WTC11 (cell line): Measurements from ENCODE around the gene SMARCD1. TPM values are rescaled to one million over a fixed set of nuclear protein-coding genes. Genes with fewer than 3 reads are reported as not detected.

Experiments
- ATAC-seq: fragments of 200-7000 bp; cut with Tn5 transposase; 2 replicates; pipeline ENCODE4 v1.10.0; 2021; ENCODE audit warnings: mild to moderate bottlenecking, moderate library complexity
- CTCF ChIA-PET: fragments of 300-600 bp; sonication (Branson Sonifier 250); formaldehyde crosslinking; loops from one replicate; lab custom pipeline; 2021; ENCODE audit warnings: antibody characterized with exemption; lab: Charles Lee
- POLR2A ChIA-PET: fragments of 350-600 bp; sonication (Branson Sonifier 250); formaldehyde crosslinking; loops from one replicate; lab custom pipeline; 2021; ENCODE audit warnings: antibody characterized with exemption; lab: Charles Lee
- DNase-seq: peaks from one replicate; pipeline ENCODE4 v3.0.0; 2021; ENCODE audit warnings: low spot score
- H3K27ac Mint-ChIP-seq: 2 replicates; pipeline ENCODE4 v1.8.0; 2021; ENCODE audit warnings: mixed read lengths
- H3K27me3 Mint-ChIP-seq: 2 replicates; pipeline ENCODE4 v1.8.0; 2021; ENCODE audit warnings: low read depth, mild to moderate bottlenecking, moderate library complexity, mixed read lengths
- H3K36me3 Mint-ChIP-seq: 2 replicates; pipeline ENCODE4 v1.8.0; 2021; ENCODE audit warnings: mixed read lengths
- H3K4me1 Mint-ChIP-seq: 2 replicates; pipeline ENCODE4 v1.8.0; 2022; ENCODE audit warnings: mixed read lengths
- H3K4me3 Mint-ChIP-seq: 2 replicates; pipeline ENCODE4 v1.8.0; 2021; ENCODE audit warnings: mild to moderate bottlenecking, moderate library complexity, mixed read lengths
- H3K9me3 Mint-ChIP-seq: 2 replicates; pipeline ENCODE4 v1.8.0; 2021; ENCODE audit warnings: mixed read lengths
- ATF1 ChIP-seq: sonication (generic); formaldehyde crosslinking; IDR thresholded peaks from 2 replicates; pipeline ENCODE4 v1.8.1; 2023; ENCODE audit warnings: mild to moderate bottlenecking, moderate library complexity, missing genetic modification reagents
- GABPB1 ChIP-seq: sonication (generic); formaldehyde crosslinking; IDR thresholded peaks from 2 replicates; pipeline ENCODE4 v1.8.1; 2023; ENCODE audit warnings: mild to moderate bottlenecking, missing genetic modification reagents
- HMGA2 ChIP-seq: fragments of 250-450 bp; sonication (Bioruptor Pico); IDR thresholded peaks from 2 replicates; pipeline ENCODE4 v1.4.0; 2021; ENCODE audit warnings: mild to moderate bottlenecking, moderate library complexity
- KAT7 ChIP-seq: sonication (generic); formaldehyde crosslinking; IDR thresholded peaks from 2 replicates; pipeline ENCODE4 v1.8.1; 2023; ENCODE audit warnings: missing genetic modification reagents, mild to moderate bottlenecking, borderline replicate concordance
- NR1H2 ChIP-seq: sonication (generic); formaldehyde crosslinking; IDR thresholded peaks from 2 replicates; pipeline ENCODE4 v1.9.0; 2021; ENCODE audit warnings: mild to moderate bottlenecking, moderate library complexity, missing genetic modification reagents
- NR2C2 ChIP-seq: sonication (generic); formaldehyde crosslinking; IDR thresholded peaks from 2 replicates; pipeline ENCODE4 v1.8.0; 2022; ENCODE audit warnings: mild to moderate bottlenecking, missing genetic modification reagents
- RELA ChIP-seq: sonication (generic); formaldehyde crosslinking; IDR thresholded peaks from 2 replicates; pipeline ENCODE4 v1.8.1; 2022; ENCODE audit warnings: missing genetic modification reagents, mild to moderate bottlenecking, borderline replicate concordance
- SMAD3 ChIP-seq: sonication (generic); formaldehyde crosslinking; IDR thresholded peaks from 2 replicates; pipeline ENCODE4 v1.8.0; 2022; ENCODE audit warnings: missing genetic modification reagents, mild to moderate bottlenecking, borderline replicate concordance
- SMAD4 ChIP-seq: sonication (generic); formaldehyde crosslinking; IDR thresholded peaks from 2 replicates; pipeline ENCODE4 v1.8.0; 2022; ENCODE audit warnings: mild to moderate bottlenecking, missing genetic modification reagents
- SP1 ChIP-seq: sonication (generic); formaldehyde crosslinking; conservative IDR thresholded peaks from 2 replicates; pipeline ENCODE4 v1.8.1; 2022; ENCODE audit warnings: missing genetic modification reagents
- TEAD1 ChIP-seq: sonication (generic); formaldehyde crosslinking; IDR thresholded peaks from 2 replicates; pipeline ENCODE4 v1.8.0; 2022; ENCODE audit warnings: mild to moderate bottlenecking, missing genetic modification reagents
- ZNF121 ChIP-seq: sonication (generic); formaldehyde crosslinking; IDR thresholded peaks from 2 replicates; pipeline ENCODE4 v1.8.0; 2023; ENCODE audit warnings: missing genetic modification reagents
- ZNF138 ChIP-seq: sonication (generic); formaldehyde crosslinking; conservative IDR thresholded peaks from 2 replicates; pipeline ENCODE4 v1.8.1; 2022; ENCODE audit warnings: mild to moderate bottlenecking, moderate library complexity, missing genetic modification reagents
- ZNF232 ChIP-seq: sonication (generic); formaldehyde crosslinking; IDR thresholded peaks from 2 replicates; pipeline ENCODE4 v1.8.0; 2022; ENCODE audit warnings: mild to moderate bottlenecking, missing genetic modification reagents
- ZNF416 ChIP-seq: fragments of 250-450 bp; sonication (Bioruptor Pico); IDR thresholded peaks from 2 replicates; pipeline ENCODE4 v1.9.0; 2021; ENCODE audit warnings: mild to moderate bottlenecking, inconsistent platforms
- total RNA-seq: library from RNA; stranded (reverse); gene quantifications from 3 replicates; pipeline ENCODE4 v1.2.3, GENCODE V29; 2021
- TF ChIP-seq, protein P1 (sequence below): sonication (generic); formaldehyde crosslinking; IDR thresholded peaks from 2 replicates; pipeline ENCODE4 v1.8.0; 2022; ENCODE audit warnings: mild to moderate bottlenecking, missing genetic modification reagents
- TF ChIP-seq, protein P2 (sequence below): sonication (generic); formaldehyde crosslinking; IDR thresholded peaks from 2 replicates; pipeline ENCODE4 v1.8.0; 2022; ENCODE audit warnings: mild to moderate bottlenecking, missing genetic modification reagents
- TF ChIP-seq, protein P3 (sequence below): fragments of 250-450 bp; sonication (Bioruptor Pico); IDR thresholded peaks from 2 replicates; pipeline ENCODE4 v1.9.0; 2021; ENCODE audit warnings: moderate library complexity, mild to moderate bottlenecking, inconsistent platforms, borderline replicate concordance
- TF ChIP-seq, protein P4 (sequence below): sonication (generic); formaldehyde crosslinking; IDR thresholded peaks from 2 replicates; pipeline ENCODE4 v1.8.1; 2023; ENCODE audit warnings: mild to moderate bottlenecking, missing genetic modification reagents, moderate library complexity
- TF ChIP-seq, protein P5 (sequence below): sonication (generic); formaldehyde crosslinking; IDR thresholded peaks from 2 replicates; pipeline ENCODE4 v1.8.1; 2023; ENCODE audit warnings: mild to moderate bottlenecking, missing genetic modification reagents, borderline replicate concordance
- TF ChIP-seq, protein P6 (sequence below): sonication (generic); formaldehyde crosslinking; IDR thresholded peaks from 2 replicates; pipeline ENCODE4 v1.8.1; 2023; ENCODE audit warnings: mild to moderate bottlenecking, missing genetic modification reagents, moderate library complexity

SMARCD1 gene
- total RNA-seq, 1 experiment from 2014 or later: 165 TPM

DNA sequence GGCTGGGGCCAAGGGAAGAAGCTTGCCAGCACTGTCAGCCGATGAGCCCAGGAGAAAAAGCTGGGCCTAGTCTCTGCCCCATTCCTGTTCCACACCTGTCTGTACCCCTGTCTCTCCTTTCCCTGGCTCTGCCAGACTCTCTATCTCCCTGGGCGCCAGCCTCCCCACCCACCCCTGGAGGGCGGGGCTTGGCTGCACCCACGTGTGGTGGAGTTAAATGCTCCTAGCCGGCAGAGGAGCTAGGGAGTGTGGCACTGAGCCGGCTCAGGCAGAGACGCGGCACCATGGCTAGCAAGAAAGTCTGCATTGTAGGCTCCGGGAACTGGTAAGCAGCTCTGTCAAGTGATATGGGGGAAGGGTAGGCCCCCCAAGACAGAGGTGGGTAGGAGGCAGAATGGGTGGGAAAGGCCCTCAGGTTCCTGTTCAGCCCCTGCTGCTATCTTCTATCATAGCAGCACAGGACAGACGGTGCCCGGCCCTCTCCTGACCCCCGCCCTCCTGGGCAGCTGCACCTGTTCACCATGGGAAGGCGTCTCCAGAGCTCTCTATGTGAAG lies 18.7 kb downstream of the SMARCD1 start, which contains the start of gene GPD1:
GPD1 (plus strand) TSS at position 242 of the 555 bp plus-strand sequence; CDS start at position 285, 43 bp downstream.
- peak; percentile 48 for DNase-seq
- Mint-ChIP-seq H3K27ac (peak within 1 kb of the TSS; percentile 82; the same call in 1 of the 2 replicates), H3K4me3 (no peak within 1 kb of the TSS)

DNA sequence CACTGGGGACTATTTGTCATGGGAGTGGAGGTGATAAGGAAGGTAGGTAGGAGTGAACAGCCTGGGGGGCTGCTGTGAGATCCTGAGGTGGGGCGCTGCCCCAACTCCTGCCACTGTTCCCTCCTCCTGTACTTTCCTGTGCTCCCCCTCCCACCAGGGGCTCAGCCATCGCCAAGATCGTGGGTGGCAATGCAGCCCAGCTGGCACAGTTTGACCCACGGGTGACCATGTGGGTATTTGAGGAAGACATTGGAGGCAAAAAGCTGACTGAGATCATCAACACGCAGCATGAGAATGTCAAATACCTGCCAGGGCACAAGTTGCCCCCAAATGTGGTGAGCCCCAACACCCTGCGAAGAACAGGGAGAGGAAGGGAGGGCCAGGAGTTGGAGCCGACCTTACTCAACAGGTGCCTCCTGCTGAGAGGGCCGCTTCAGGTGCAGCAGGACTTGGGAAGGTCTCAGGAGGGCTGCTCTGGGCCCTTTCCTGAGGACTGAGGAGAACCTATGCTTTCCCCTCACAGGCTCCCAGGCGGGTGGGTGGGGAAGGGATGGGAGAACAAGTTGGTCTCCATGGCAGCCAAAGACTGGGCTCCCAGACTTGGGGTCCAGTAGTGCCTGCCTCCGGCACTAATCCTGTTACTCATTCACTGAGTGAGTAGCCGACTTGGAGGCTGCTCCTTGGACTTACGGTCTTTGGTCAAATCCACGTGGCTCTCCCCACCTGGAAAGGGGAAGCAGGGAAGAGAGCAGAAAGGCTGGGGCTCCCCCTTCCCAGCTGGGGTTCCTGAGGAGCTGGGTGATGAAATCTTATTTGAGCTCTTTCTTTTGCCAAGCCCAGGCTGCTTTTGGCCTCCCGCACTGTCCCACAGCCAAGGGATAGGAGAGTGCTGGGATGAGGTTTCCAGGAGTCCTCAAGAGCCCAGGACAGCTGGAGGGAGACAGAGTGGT lies 19.6 kb downstream of the SMARCD1 start:
- no peaks in the 10 kb centered on the region for H3K27me3 Mint-ChIP-seq
- H3K27ac Mint-ChIP-seq: no peak overlapping the region
- ChIA-PET CTCF (interaction anchor here (0.6 to 4.8 kb wide), 15 partner anchors 7 to 757 kb away, joined by 3 to 165 read pairs (median 5); partner anchors contain the start of genes CERS5, COX14, SMARCD1 and TMBIM6), POLR2A (interaction anchor here (0.9 to 1.8 kb wide), 2 partner anchors 20 to 62 kb away, joined by 6 to 8 read pairs; partner anchors contain the start of genes CERS5 and SMARCD1)
- H3K4me1 Mint-ChIP-seq: peaks cover 30% of the 10 kb centered on the region
- no peak for TF ChIP-seq KAT7
- TF ChIP-seq SMAD3 (CRISPR knock-in tag): no peak
- TF ChIP-seq, protein P1, sequence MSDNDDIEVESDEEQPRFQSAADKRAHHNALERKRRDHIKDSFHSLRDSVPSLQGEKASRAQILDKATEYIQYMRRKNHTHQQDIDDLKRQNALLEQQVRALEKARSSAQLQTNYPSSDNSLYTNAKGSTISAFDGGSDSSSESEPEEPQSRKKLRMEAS (CRISPR knock-in tag): no peak
- peak; percentile 36; the same call in 1 of the 2 replicates for TF ChIP-seq GABPB1 (CRISPR knock-in tag)
- no peak for TF ChIP-seq HMGA2
- TF ChIP-seq, protein P2, sequence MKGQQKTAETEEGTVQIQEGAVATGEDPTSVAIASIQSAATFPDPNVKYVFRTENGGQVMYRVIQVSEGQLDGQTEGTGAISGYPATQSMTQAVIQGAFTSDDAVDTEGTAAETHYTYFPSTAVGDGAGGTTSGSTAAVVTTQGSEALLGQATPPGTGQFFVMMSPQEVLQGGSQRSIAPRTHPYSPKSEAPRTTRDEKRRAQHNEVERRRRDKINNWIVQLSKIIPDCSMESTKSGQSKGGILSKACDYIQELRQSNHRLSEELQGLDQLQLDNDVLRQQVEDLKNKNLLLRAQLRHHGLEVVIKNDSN (CRISPR knock-in tag): no peak
- TF ChIP-seq TEAD1 (CRISPR knock-in tag): no peak
- no peak for TF ChIP-seq NR2C2 (CRISPR knock-in tag)
- no peak for TF ChIP-seq ZNF138 (CRISPR knock-in tag)
- H3K9me3 Mint-ChIP-seq: no peaks in the 10 kb centered on the region
- DNase-seq (no peak), ATAC-seq (no peak)
- no peak overlapping the region for H3K4me3 Mint-ChIP-seq
- peaks cover 15% of the 10 kb centered on the region for H3K36me3 Mint-ChIP-seq

More for the DNA sequence above, 18.7 kb downstream of the SMARCD1 start, which contains the start of gene GPD1:
- no peaks in the 10 kb centered on the region for H3K27me3 Mint-ChIP-seq
- ChIA-PET CTCF (interaction anchor here (0.6 to 4.8 kb wide), 15 partner anchors 8 to 756 kb away, joined by 3 to 165 read pairs (median 5); partner anchors contain the start of genes CERS5, COX14, SMARCD1 and TMBIM6), POLR2A (interaction anchor here (0.9 to 1.8 kb wide), 2 partner anchors 19 to 63 kb away, joined by 6 to 8 read pairs; partner anchors contain the start of genes CERS5 and SMARCD1)
- H3K36me3 Mint-ChIP-seq: peaks cover 23% of the 10 kb centered on the region
- no peaks in the 10 kb centered on the region for H3K9me3 Mint-ChIP-seq
- peak; percentile 77 for ATAC-seq
- TF ChIP-seq, protein P3, sequence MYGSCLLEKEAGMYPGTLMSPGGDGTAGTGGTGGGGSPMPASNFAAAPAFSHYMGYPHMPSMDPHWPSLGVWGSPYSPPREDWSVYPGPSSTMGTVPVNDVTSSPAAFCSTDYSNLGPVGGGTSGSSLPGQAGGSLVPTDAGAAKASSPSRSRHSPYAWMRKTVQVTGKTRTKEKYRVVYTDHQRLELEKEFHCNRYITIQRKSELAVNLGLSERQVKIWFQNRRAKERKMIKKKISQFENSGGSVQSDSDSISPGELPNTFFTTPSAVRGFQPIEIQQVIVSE (CRISPR knock-in tag): no peak
- TF ChIP-seq TEAD1 (CRISPR knock-in tag): no peak
- peaks cover 30% of the 10 kb centered on the region for H3K4me1 Mint-ChIP-seq

DNA sequence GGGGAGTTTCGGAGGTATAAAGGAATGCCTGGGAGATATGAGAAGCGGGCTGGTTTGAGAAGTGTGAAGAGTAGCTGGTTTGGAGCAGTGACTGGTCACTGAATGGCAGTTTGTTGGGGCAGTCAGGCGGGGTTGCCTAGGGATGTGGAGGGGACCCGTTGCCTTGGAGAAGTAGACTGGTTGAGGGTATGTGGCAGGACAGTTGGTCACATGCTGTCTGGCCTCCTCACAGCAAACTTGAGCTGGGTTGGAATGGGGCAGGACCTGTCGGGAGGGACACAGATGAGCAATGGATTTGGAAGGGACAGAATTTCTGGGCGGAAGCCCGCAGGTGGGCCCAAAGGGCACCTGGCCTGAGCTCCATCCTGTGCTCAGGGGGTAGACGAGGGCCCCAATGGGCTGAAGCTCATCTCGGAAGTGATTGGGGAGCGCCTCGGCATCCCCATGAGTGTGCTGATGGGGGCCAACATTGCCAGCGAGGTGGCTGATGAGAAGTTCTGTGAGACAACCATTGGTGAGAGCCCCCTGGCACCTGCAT lies 20.8 kb downstream of the SMARCD1 start:
- ChIA-PET POLR2A (no interaction called here), CTCF (interaction anchor here (0.9 kb wide), 1 partner anchor 139 kb away, joined by 3 read pairs; no protein-coding TSS in a partner anchor)
- H3K27me3 Mint-ChIP-seq: no peaks in the 10 kb centered on the region
- H3K27ac Mint-ChIP-seq: no peak overlapping the region
- no peak for ATAC-seq
- no peak overlapping the region for H3K4me3 Mint-ChIP-seq
- peaks cover 6% of the 10 kb centered on the region; the same call in 1 of the 2 replicates for H3K36me3 Mint-ChIP-seq
- peaks cover 38% of the 10 kb centered on the region for H3K4me1 Mint-ChIP-seq
- H3K9me3 Mint-ChIP-seq: no peaks in the 10 kb centered on the region
- no peak for DNase-seq
- TF ChIP-seq SP1 (CRISPR knock-in tag) (no peak), ZNF121 (no peak), ZNF232 (CRISPR knock-in tag) (no peak), HMGA2 (no peak), SMAD4 (no peak), ZNF416 (CRISPR knock-in tag) (no peak), NR1H2 (CRISPR knock-in tag) (no peak), RELA (CRISPR knock-in tag) (no peak), GABPB1 (CRISPR knock-in tag) (no peak), ATF1 (CRISPR knock-in tag) (no peak), KAT7 (no peak), ZNF138 (CRISPR knock-in tag) (no peak)
- TF ChIP-seq, protein P4, sequence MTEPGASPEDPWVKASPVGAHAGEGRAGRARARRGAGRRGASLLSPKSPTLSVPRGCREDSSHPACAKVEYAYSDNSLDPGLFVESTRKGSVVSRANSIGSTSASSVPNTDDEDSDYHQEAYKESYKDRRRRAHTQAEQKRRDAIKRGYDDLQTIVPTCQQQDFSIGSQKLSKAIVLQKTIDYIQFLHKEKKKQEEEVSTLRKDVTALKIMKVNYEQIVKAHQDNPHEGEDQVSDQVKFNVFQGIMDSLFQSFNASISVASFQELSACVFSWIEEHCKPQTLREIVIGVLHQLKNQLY: no peak
- TF ChIP-seq, protein P5, sequence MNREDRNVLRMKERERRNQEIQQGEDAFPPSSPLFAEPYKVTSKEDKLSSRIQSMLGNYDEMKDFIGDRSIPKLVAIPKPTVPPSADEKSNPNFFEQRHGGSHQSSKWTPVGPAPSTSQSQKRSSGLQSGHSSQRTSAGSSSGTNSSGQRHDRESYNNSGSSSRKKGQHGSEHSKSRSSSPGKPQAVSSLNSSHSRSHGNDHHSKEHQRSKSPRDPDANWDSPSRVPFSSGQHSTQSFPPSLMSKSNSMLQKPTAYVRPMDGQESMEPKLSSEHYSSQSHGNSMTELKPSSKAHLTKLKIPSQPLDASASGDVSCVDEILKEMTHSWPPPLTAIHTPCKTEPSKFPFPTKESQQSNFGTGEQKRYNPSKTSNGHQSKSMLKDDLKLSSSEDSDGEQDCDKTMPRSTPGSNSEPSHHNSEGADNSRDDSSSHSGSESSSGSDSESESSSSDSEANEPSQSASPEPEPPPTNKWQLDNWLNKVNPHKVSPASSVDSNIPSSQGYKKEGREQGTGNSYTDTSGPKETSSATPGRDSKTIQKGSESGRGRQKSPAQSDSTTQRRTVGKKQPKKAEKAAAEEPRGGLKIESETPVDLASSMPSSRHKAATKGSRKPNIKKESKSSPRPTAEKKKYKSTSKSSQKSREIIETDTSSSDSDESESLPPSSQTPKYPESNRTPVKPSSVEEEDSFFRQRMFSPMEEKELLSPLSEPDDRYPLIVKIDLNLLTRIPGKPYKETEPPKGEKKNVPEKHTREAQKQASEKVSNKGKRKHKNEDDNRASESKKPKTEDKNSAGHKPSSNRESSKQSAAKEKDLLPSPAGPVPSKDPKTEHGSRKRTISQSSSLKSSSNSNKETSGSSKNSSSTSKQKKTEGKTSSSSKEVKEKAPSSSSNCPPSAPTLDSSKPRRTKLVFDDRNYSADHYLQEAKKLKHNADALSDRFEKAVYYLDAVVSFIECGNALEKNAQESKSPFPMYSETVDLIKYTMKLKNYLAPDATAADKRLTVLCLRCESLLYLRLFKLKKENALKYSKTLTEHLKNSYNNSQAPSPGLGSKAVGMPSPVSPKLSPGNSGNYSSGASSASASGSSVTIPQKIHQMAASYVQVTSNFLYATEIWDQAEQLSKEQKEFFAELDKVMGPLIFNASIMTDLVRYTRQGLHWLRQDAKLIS (CRISPR knock-in tag): no peak
- TF ChIP-seq, protein P6, sequence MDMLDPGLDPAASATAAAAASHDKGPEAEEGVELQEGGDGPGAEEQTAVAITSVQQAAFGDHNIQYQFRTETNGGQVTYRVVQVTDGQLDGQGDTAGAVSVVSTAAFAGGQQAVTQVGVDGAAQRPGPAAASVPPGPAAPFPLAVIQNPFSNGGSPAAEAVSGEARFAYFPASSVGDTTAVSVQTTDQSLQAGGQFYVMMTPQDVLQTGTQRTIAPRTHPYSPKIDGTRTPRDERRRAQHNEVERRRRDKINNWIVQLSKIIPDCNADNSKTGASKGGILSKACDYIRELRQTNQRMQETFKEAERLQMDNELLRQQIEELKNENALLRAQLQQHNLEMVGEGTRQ (CRISPR knock-in tag): no peak
